H9 (cell line): ENCODE data around the gene ZBTB20. TPM values are rescaled to one million over a fixed set of nuclear protein-coding genes. Genes with fewer than 3 reads are reported as not detected.

Source experiments
- DNase-seq: peaks from one replicate; pipeline ENCODE4 v3.0.0-alpha.2; 2017
- H2AFZ ChIP-seq: one replicate; pipeline ENCODE4 v1.6.1; 2013; ENCODE audit warnings: mild to moderate bottlenecking, low read length, control low read depth, moderate library complexity
- H2AK5ac ChIP-seq: 2 replicates; pipeline ENCODE4 v1.6.1; 2013; ENCODE audit warnings: low read length, control low read depth, mixed read lengths; ENCODE audit not compliant: insufficient read length
- H2BK120ac ChIP-seq: one replicate; pipeline ENCODE4 v1.6.1; 2013; ENCODE audit warnings: low read depth, mild to moderate bottlenecking, low read length, control low read depth, inconsistent platforms; ENCODE audit not compliant: poor library complexity, severe bottlenecking
- H2BK12ac ChIP-seq: 2 replicates; pipeline ENCODE4 v1.6.1; 2013; ENCODE audit warnings: low read length, control low read depth, mixed read lengths, low read depth; ENCODE audit not compliant: insufficient read length
- H2BK15ac ChIP-seq: 2 replicates; pipeline ENCODE4 v1.6.1; 2013; ENCODE audit warnings: low read depth, low read length, control low read depth
- H2BK20ac ChIP-seq: one replicate; pipeline ENCODE4 v1.6.1; 2013; ENCODE audit warnings: low read depth, mild to moderate bottlenecking, low read length, control low read depth, inconsistent platforms; ENCODE audit not compliant: poor library complexity, severe bottlenecking
- H2BK5ac ChIP-seq: 2 replicates; pipeline ENCODE4 v1.6.1; 2013; ENCODE audit warnings: low read length, control low read depth, mixed read lengths; ENCODE audit not compliant: insufficient read length
- H3K14ac ChIP-seq: 2 replicates; pipeline ENCODE4 v1.6.1; 2013; ENCODE audit warnings: low read length, control low read depth; ENCODE audit not compliant: insufficient read depth
- H3K18ac ChIP-seq: 2 replicates; pipeline ENCODE4 v1.6.1; 2013; ENCODE audit warnings: low read depth, mild to moderate bottlenecking, mixed read lengths, low read length, control low read depth; ENCODE audit not compliant: insufficient read length
- H3K23ac ChIP-seq: 2 replicates; pipeline ENCODE4 v1.6.1; 2013; ENCODE audit warnings: low read length, control low read depth, mixed read lengths, low read depth; ENCODE audit not compliant: insufficient read length
- H3K23me2 ChIP-seq: 2 replicates; pipeline ENCODE4 v1.6.1; 2013; ENCODE audit warnings: low read depth, mild to moderate bottlenecking, mixed read lengths, low read length, control low read depth; ENCODE audit not compliant: insufficient read length, poor library complexity, severe bottlenecking
- H3K27ac ChIP-seq: 2 replicates; pipeline ENCODE4 v1.5.1; 2013; ENCODE audit warnings: low read length, control low read depth, mixed read lengths, low read depth; ENCODE audit not compliant: insufficient read length
- H3K27me3 ChIP-seq: 2 replicates; pipeline ENCODE4 v1.6.1; 2013; ENCODE audit warnings: low read length, control low read depth, inconsistent platforms; ENCODE audit not compliant: insufficient read depth
- H3K4ac ChIP-seq: 2 replicates; pipeline ENCODE4 v1.6.1; 2013; ENCODE audit warnings: low read depth, mild to moderate bottlenecking, control low read depth, inconsistent platforms, low read length, moderate library complexity
- H3K4me1 ChIP-seq: 2 replicates; pipeline ENCODE4 v1.6.1; 2013; ENCODE audit warnings: low read length, control low read depth, inconsistent platforms; ENCODE audit not compliant: insufficient read depth
- H3K4me2 ChIP-seq: 2 replicates; pipeline ENCODE4 v1.6.1; 2013; ENCODE audit warnings: low read length, control low read depth, mixed read lengths; ENCODE audit not compliant: insufficient read length, insufficient read depth
- H3K56ac ChIP-seq: 2 replicates; pipeline ENCODE4 v1.6.1; 2013; ENCODE audit warnings: low read depth, mild to moderate bottlenecking, mixed read lengths, low read length, control low read depth; ENCODE audit not compliant: insufficient read length
- H3K79me1 ChIP-seq: 2 replicates; pipeline ENCODE4 v1.6.1; 2013; ENCODE audit warnings: low read depth, mild to moderate bottlenecking, moderate library complexity, low read length, control low read depth, inconsistent platforms; ENCODE audit not compliant: insufficient read depth, poor library complexity, severe bottlenecking
- H3K79me2 ChIP-seq: 2 replicates; pipeline ENCODE4 v1.6.1; 2013; ENCODE audit warnings: low read length, control low read depth, inconsistent platforms; ENCODE audit not compliant: insufficient read depth
- H3K9ac ChIP-seq: 2 replicates; pipeline ENCODE4 v1.6.1; 2013; ENCODE audit warnings: low read length, control low read depth, mixed read lengths; ENCODE audit not compliant: insufficient read length; ENCODE audit errors: extremely low read depth
- H3K9me3 ChIP-seq: one replicate; pipeline ENCODE4 v1.6.1; 2013; ENCODE audit warnings: low read depth, low read length, inconsistent platforms; ENCODE audit not compliant: control insufficient read depth
- H3T11ph ChIP-seq: one replicate; pipeline ENCODE4 v1.6.1; 2013; ENCODE audit warnings: mild to moderate bottlenecking, low read length, control low read depth, inconsistent platforms
- H4K20me1 ChIP-seq: one replicate; pipeline ENCODE4 v1.6.1; 2013; ENCODE audit not compliant: control insufficient read depth, insufficient read length, insufficient read depth
- H4K5ac ChIP-seq: 2 replicates; pipeline ENCODE4 v1.6.1; 2013; ENCODE audit warnings: low read depth, mild to moderate bottlenecking, mixed read lengths, low read length, control low read depth; ENCODE audit not compliant: insufficient read length
- H4K8ac ChIP-seq: replicated peaks from 2 replicates; pipeline ENCODE4 v1.6.1; 2013; ENCODE audit warnings: low read length, control low read depth, mixed read lengths, low read depth; ENCODE audit not compliant: insufficient read length
- H4K91ac ChIP-seq: 2 replicates; pipeline ENCODE4 v1.6.1; 2013; ENCODE audit warnings: low read depth, mild to moderate bottlenecking, moderate library complexity, mixed read lengths, low read length, control low read depth; ENCODE audit not compliant: insufficient read length
- H3K27ac Mint-ChIP-seq, 3 experiments: 2 replicates in 2 of 3; 3 replicates in 1 of 3; pipeline ENCODE4 v1.8.0; 2020 to 2021; ENCODE audit warnings: mixed read lengths in 3 of 3, mild to moderate bottlenecking in 1 of 3, moderate library complexity in 1 of 3
- H3K27me3 Mint-ChIP-seq: 2 replicates; pipeline ENCODE4 v1.8.0; 2021; ENCODE audit warnings: low read depth, mild to moderate bottlenecking, moderate library complexity, mixed read lengths
- H3K36me3 Mint-ChIP-seq, 3 experiments: 2 replicates in 2 of 3; 3 replicates in 1 of 3; pipeline ENCODE4 v1.8.0; 2020 to 2021; ENCODE audit warnings: low read depth in 3 of 3, mixed read lengths in 3 of 3; ENCODE audit not compliant: insufficient read depth in 1 of 3
- H3K4me1 Mint-ChIP-seq, 2 experiments: 2 replicates each; pipeline ENCODE4 v1.8.0; 2020; ENCODE audit warnings: mixed read lengths in 2 of 2
- H3K4me3 Mint-ChIP-seq, 2 experiments: 2 replicates in 1 of 2; 3 replicates in 1 of 2; pipeline ENCODE4 v1.8.0; 2020 to 2021; ENCODE audit warnings: mild to moderate bottlenecking in 2 of 2, mixed read lengths in 2 of 2, moderate library complexity in 1 of 2
- H3K9me3 Mint-ChIP-seq, 2 experiments: 2 replicates in 1 of 2; 3 replicates in 1 of 2; pipeline ENCODE4 v1.8.0; 2020; ENCODE audit warnings: mild to moderate bottlenecking in 2 of 2, mixed read lengths in 2 of 2, moderate library complexity in 1 of 2
- CTCF ChIP-seq: fragments of 200-600 bp; sonication (generic); conservative IDR thresholded peaks from 3 replicates; pipeline ENCODE4 v1.8.0; 2021; ENCODE audit warnings: antibody characterized with exemption, mild to moderate bottlenecking
- WGBS: extraction: QIAGEN DNeasy Blood & Tissue Kit; methylation state at CpG from one replicate; pipeline ENCODE4 v1.1.7; 2013; ENCODE audit warnings: missing lambda C conversion rate, low lambda C conversion rate, mixed read lengths; ENCODE audit not compliant: insufficient read length; ENCODE audit errors: extremely low coverage; 5-methylcytosine and 5-hydroxymethylcytosine counted together
- total RNA-seq: library from RNA; stranded (reverse); gene quantifications from 2 replicates; pipeline ENCODE4 v1.2.1, GENCODE V29; 2021

The ZBTB20 gene
- total RNA-seq, 1 experiment from 2014 or later = 0.70 TPM

GRCh38 chr3:114651555-114651954 is 495.5 kb downstream of the ZBTB20 start:
- Histone ChIP-seq H3K9ac (no peak overlapping the region), H3T11ph (no peak overlapping the region)
- no CpG with 5 or more reads among the region's 4 CpGs for WGBS

More at GRCh38 chr3:114651555-114651954, 495.5 kb downstream of the ZBTB20 start:
- no peaks in the 10 kb centered on the region; a peak in 2 of 4 replicates for H3K4me1 Mint-ChIP-seq
- no peak for DNase-seq
- H3K9me3 ChIP-seq = no peaks in the 10 kb centered on the region
- no peak overlapping the region for H3K27ac Mint-ChIP-seq
- H2BK5ac ChIP-seq = no peak overlapping the region
- no peak overlapping the region for H3K18ac ChIP-seq
- H3K4ac ChIP-seq = no peak overlapping the region
- H3K4me2 ChIP-seq = no peak overlapping the region
- H3K9me3 Mint-ChIP-seq = no peaks in the 10 kb centered on the region; a peak in 1 of 5 replicates
- H3K27me3 ChIP-seq = no peaks in the 10 kb centered on the region
- H4K91ac ChIP-seq = no peak overlapping the region
- no peak overlapping the region for H3K14ac ChIP-seq
- H4K20me1 ChIP-seq = no peaks in the 10 kb centered on the region
- no peak for TF ChIP-seq CTCF
- no peaks in the 10 kb centered on the region for H3K27me3 Mint-ChIP-seq
- no peak overlapping the region for H3K23ac ChIP-seq
- H2BK20ac ChIP-seq = no peak overlapping the region
- no peak overlapping the region for H2BK12ac ChIP-seq
- H3K79me1 ChIP-seq = no peaks in the 10 kb centered on the region
- H3K27ac ChIP-seq = no peak overlapping the region
- no peak overlapping the region for H4K8ac ChIP-seq
- H2BK15ac ChIP-seq = no peak overlapping the region
- no peak overlapping the region for H4K5ac ChIP-seq
- H3K56ac ChIP-seq = no peak overlapping the region
- peaks cover 0 to 5% (median 0%) of the 10 kb centered on the region in 3 experiments; a peak in 2 of 7 replicates for H3K36me3 Mint-ChIP-seq
- H3K4me1 ChIP-seq = no peaks in the 10 kb centered on the region
- H2AK5ac ChIP-seq = no peak overlapping the region
- no peak overlapping the region for H3K4me3 Mint-ChIP-seq
- H2BK120ac ChIP-seq = no peak overlapping the region
- no peaks in the 10 kb centered on the region for H3K23me2 ChIP-seq
- H2AFZ ChIP-seq = no peak overlapping the region
- H3K79me2 ChIP-seq = no peaks in the 10 kb centered on the region
